ENCODE data around the gene EXOC4.
"Not testable (repeated sequence)": the region's sequence is repeated elsewhere in the genome, so short reads cannot be mapped to it uniquely, and the experiment has no call there.

EXOC4 gene

DNA sequence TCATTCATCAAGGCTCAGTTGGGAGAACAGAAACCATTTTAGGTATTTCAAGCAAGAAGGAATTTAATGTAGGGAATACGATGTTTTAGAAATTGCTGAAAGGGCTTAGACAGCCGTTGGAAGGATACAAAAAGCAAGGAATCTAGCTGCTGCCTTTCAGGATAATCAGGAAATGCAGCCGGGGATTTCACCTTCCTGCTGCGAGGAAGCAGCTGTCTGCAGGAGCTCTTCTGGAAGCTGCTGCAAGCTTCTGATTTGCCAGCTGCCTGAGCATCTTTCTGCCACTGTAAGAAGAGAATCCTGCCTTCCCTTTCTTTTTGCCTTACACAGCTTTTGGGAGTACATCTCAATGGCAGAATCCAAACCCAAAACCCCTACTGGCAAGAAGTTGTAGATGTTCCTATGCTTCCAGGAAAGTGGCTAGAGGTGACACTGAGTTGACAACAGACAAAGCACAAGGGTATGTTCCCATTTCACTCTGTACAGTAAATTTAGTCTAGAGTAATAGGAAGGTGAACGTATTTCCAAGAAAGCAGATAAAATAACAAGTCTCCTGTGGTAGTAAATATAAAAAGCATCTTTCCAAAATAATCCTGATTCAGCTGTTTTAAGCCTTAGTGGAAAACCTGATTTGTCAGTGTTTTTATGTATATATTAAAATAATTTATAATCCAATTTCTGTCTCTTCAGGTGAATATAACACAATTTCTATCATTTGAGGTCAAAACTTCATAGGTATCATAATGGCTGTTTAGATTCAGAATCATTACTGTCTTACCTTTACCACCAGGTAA, 725.8 kb downstream of the EXOC4 start:
- DNase-seq (ENCODE audit: low read depth in 2 of 2) = no peak

- DNase-seq (ENCODE audit: low read depth in 2 of 2) = no peak
Observed at GRCh38 chr7:133980804-133981203, 727.9 kb downstream of the EXOC4 start.

DNA sequence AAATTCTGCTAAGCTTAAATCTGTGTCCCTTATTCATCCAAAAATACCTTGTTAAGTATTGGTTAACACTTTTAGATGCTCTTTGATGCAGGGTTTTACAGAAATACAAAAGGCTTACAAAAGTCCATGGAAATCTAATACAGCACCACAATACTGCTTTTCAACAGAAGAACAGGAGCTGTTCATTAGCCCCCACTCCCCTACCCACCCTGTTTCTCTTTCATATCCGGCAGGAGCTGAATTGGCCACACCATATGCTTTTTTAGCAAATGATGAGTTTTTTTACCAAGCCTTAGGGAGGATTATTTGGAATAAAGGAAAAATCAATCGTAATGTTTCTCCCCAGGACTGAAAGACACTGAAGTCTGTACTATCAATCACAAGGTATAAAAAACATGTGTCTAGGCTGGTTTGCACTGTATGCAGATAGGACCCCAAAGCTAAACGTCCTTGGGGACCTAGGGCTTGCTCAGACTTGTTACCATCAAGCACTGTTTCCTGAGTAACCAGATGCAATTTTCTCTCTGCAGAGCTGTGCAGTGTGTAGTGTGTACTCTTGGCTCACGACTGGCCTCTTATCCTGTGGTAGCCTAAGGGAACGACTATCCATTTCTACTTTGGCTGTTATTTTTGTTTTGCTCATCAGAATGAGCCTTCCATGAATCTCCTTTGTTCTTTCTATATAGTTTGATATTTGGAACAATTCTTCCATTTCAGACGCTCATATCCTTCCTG, 731.0 kb downstream of the EXOC4 start:
- no peak for DNase-seq (ENCODE audit: low read depth in 2 of 2)

DNA sequence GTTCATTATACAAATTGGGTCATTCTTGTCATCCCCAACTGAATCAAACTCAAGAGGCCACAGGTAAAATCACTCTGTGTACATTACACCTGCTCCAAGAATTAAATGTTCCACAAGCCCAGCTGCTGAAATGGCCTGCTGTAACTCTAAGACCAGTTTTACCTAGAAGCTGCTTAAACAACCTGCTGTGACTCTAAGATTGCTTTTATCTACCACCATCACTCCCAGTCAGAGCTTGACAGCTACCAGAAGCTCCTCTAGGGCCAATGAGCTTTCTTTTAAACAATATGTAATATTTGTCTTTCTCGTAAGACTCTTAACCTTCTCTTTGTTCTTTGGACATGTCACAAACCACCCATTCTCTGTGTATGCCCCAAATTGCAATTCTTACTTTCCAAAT, 732.4 kb downstream of the EXOC4 start:
- no peak for DNase-seq (ENCODE audit: low read depth in 2 of 2)

DNA sequence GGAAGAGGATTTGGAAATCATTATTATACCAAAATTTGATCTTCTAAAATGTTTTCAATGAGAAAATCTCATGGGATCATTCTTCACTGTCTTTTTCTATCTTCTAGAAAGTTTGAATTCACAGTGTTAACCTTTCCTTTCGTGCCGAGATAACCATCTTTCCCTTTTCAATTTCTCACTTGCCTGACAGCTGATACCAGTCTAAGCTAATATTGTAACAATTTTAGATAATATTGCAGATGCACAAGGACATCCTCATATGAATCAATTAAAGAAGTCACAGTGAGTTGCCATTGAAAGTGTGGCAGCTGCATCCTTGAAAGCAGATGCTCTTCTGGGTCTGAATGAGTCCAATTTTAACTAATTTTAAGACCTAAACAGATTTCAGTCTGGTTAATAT, 734.7 kb downstream of the EXOC4 start:
- DNase-seq (ENCODE audit: low read depth in 2 of 2) = no peak

DNA sequence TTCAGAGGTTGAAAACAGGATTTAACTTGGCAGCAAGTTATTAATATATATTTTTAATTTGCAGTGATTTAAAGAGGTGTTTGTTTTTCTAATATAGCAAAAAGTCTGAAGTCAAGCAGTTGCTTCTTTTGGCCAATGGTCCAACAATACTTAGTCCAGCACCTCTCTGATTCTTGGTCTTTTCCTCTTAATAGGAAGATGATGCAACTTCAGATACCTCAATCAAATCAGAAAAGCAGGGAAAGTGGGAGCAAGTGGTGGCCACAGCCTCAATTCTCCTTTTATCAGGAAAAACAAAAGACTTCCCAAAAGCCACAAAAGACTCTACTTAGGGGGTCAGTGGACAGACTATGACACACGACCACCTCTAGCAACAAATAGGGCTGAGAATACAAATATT, 740.7 kb downstream of the EXOC4 start:
- no peak for DNase-seq (ENCODE audit: low read depth in 2 of 2)

DNA sequence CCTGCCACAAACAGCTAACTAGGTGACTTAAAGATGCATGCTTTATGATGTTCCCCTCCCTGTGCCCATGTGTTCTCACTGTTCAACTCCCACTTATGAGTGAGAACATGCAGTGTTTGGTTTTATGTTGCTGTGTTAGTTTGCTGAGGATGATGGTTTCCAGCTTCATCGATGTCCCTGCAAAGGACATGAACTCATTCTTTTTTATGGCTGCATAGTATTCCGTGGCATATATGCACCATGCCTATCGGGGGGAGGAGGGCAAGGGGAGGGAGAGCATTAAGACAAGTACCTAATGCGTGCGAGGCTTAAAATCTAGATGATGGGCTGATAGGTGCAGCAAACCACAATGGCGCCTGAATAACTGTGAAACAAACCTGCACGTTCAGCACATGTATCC, 741.2 kb downstream of the EXOC4 start:
- DNase-seq (ENCODE audit: low read depth in 2 of 2) = not testable (repeated sequence)

DNA sequence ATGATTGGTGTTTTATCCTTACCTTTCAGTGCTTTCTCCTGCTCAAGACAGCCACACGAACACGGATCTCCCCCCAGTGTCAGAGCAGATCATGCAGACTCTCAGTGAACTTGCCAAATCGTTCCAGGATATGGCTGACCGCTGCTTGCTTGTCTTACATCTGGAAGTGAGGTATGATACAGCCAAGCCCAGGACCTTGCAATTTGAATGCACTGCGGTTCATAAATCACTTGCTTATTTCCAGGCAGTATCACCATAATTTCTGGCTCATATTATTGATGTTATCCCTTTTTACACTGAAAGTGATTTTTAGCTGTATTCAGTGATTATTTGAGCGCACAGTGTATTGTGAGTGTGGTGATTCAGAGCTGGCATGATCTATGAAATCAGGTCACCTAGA, 744.6 kb downstream of the EXOC4 start:
- no peak for DNase-seq (ENCODE audit: low read depth in 2 of 2)

GRCh38 chr7:133999178-133999577, 746.3 kb downstream of the EXOC4 start:
- no peak for DNase-seq (ENCODE audit: low read depth in 2 of 2)

GRCh38 chr7:134004829-134005505, 752.1 kb downstream of the EXOC4 start:
- no peak for DNase-seq (ENCODE audit: low read depth in 2 of 2)

GRCh38 chr7:134009314-134010110, 756.6 kb downstream of the EXOC4 start:
- DNase-seq (ENCODE audit: low read depth in 2 of 2) = no peak

DNA sequence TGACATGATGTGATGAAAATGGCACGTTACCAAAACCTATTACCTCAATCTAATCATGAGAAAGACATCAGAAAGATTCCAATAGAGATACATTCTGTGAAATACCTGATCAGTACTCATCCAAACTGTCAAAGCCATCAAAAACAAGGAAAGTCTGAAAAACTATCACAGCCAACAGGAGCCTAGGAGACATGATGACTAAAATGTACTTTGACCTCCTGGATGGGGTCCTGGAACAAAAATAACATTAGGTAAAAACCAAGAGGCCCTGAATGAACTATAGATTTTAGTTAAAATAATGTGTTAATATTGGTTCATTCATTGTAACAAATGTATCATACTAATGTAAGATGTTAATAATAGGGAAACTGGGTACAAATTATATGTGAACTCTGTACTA, 760.4 kb downstream of the EXOC4 start:
- no peak for DNase-seq (ENCODE audit: low read depth in 2 of 2)

DNA sequence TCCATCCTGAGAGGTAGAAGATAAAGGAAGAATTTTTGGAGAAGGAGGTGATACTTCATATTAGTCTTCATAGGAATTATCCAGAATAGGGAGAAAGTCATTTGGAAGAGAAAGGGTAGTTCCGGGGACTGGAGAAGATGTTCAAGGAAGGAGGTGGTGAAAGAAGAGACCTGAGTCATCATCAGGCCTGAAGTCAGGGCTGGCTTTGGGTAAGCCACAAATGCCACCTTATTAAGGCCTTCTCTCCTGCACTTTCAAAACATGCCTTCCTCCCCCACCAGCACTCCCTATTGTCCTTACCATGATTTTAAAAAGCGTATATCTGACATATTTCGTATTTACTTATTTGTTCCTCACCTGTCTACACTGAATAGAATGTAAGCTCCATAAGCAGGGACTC, 762.1 kb downstream of the EXOC4 start:
- DNase-seq (ENCODE audit: low read depth in 2 of 2) = no peak

GRCh38 chr7:134016223-134016941, 763.5 kb downstream of the EXOC4 start:
- DNase-seq (ENCODE audit: low read depth in 2 of 2) = no peak

- no peak for DNase-seq (ENCODE audit: low read depth in 2 of 2)
Observed at GRCh38 chr7:134016942-134017303, 764.0 kb downstream of the EXOC4 start.

DNA sequence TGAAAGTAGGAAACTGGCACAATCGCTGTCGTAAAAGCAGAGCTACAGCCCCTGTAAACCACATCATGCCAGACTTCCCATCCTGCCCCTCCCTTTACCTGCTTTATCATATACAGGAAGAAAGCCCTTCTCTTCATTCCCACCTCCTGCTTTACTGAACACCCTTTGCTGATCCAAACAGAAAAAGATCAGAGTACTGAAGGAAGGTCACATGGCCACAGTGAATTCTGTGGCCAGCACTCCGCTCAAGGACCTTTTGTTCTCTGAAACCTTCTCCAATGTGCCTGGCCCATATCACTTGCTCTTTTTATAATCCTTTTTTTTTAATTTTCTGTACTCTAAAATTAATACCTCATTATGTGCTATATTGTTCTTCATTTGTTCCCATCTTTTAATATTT, 765.4 kb downstream of the EXOC4 start:
- DNase-seq (ENCODE audit: low read depth in 2 of 2) = no peak

DNA sequence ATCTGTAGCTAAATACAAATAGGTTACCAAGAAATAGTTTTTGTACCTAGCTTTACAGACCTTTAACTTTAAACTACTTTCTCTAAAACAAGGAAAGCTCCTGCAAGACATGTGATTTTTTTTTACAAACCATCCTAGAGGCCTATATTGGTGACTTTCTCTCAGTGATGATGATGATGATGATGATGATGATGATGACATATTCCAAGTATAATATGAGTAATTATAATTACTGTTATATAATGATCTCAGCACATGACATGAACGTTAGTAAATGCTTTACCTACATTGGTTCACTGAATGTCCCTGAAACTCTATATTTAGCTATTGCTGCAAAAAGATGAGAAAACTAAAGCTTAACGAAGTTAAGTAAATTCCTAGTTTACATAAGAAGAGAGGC, 766.4 kb downstream of the EXOC4 start:
- no peak for DNase-seq (ENCODE audit: low read depth in 2 of 2)

DNA sequence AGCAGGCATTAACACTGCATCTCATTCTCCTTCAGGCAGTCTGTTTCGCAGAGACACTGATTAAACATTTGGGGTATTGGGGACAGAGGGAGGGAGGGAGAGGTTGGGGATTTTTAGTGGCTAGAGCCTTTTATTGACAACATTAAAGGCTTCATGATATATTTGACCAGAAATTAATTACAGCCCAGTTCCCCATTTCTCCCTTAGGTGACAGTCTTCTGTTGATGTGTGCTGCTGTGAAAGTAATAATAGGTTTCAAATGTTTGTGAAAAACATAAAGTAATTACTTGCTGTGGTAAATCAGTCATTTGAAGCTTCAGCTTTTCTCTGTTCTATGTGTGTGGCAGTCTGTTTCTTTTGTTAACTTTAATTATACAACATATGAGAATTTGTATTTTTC, 769.0 kb downstream of the EXOC4 start:
- DNase-seq (ENCODE audit: low read depth in 2 of 2) = no peak

DNA sequence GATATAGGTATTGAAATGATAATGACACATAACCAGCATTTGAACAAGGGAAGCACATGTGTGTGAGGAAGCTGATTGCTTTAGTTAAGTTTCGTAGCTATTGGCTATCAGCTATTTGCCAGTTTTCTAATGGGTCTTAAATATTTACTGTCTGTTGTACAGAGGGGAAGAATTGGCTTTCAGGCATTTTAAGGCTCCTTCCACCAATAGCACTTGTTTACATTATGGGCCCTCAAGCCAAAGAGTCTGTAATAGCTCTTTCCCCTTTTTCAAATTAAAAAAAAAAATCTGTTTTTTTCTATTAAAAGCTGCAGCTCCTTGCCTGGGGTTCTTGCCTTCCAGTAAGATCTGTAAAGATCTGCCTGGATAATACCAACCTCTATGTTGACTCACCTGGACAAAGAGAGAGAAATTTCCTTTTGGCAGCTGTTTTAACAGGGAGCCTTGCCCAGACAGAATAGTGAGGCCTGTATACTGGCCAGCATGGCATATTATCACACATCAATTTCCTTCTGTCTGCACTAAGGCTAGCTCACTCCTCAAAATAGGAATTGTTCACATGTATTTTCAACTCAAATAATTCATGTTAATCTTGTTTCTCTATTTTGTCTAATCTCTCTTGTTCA, 769.5 kb downstream of the EXOC4 start:
- DNase-seq (ENCODE audit: low read depth in 2 of 2) = no peak

DNA sequence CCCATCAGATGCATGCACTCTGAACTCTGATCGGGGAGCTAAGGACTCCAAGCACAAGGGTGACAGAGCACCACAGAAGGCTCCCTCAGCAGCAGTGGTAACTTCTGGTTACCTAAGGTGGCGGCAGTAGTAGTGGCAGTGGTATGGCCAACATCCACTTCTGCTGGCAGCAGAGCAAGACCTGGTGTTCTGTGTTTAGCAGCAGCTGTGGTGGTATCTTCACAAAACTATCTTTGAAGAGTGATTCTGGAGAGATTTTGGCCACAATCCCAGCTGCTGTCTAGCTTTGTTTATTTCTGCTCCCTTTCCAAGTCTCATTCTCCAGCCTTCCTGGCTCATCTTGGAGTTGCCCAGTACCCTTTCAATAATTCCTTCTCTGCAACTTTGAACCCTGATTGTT, 771.9 kb downstream of the EXOC4 start:
- DNase-seq (ENCODE audit: low read depth in 2 of 2) = no peak

- DNase-seq (ENCODE audit: low read depth in 2 of 2) = no peak
Observed at GRCh38 chr7:134028853-134029252, 776.0 kb downstream of the EXOC4 start.
